Effector CD8-positive, alpha-beta T cell (primary cell): ENCODE measurements around the gene TRAM2.
"Not testable (repeated sequence)": the region's sequence is repeated elsewhere in the genome, so short reads cannot be mapped to it uniquely, and the experiment has no call there.

Source experiments
- DNase-seq: peaks from one replicate; lab custom pipeline; 2025; lab: John Stamatoyannopoulos, UW

TRAM2 gene

GRCh38 chr6:52491203-52492069, 85.4 kb downstream of the TRAM2 start:
- DNase-seq: no peak

- no peak for DNase-seq
Observed at GRCh38 chr6:52489881-52490280, 87.0 kb downstream of the TRAM2 start.

- no peak for DNase-seq
Observed at GRCh38 chr6:52483671-52484003, 93.2 kb downstream of the TRAM2 start.

GRCh38 chr6:52482903-52483670, 93.8 kb downstream of the TRAM2 start:
- no peak for DNase-seq

- no peak for DNase-seq
Observed at GRCh38 chr6:52475307-52475706, 101.6 kb downstream of the TRAM2 start.

GRCh38 chr6:52474173-52474572, 102.7 kb downstream of the TRAM2 start:
- DNase-seq: no peak

- DNase-seq: not testable (repeated sequence)
Observed at GRCh38 chr6:52461194-52461593, 115.7 kb downstream of the TRAM2 start.

GRCh38 chr6:52457096-52457495, 119.8 kb downstream of the TRAM2 start:
- DNase-seq: no peak

- no peak for DNase-seq
Observed at GRCh38 chr6:52454556-52454955, 122.3 kb downstream of the TRAM2 start.
